Large intestine (tissue), 3 donors: ENCODE measurements around the gene OTOG. TPM values are rescaled to one million over a fixed set of nuclear protein-coding genes. Genes with fewer than 3 reads are reported as not detected.

ENCODE experiments used
- DNase-seq, 2 donors: peaks; one replicate each; pipeline versions ENCODE4 v3.0.0 to v3.0.0-alpha.2; 2013
- H3K27ac ChIP-seq: one replicate; pipeline ENCODE4 v1.5.1; 2013; ENCODE audit warnings: low read length
- H3K27me3 ChIP-seq: 2 replicates; pipeline ENCODE4 v1.6.1; 2013; ENCODE audit warnings: low read length; ENCODE audit not compliant: control insufficient read depth, insufficient read depth
- H3K36me3 ChIP-seq: 2 replicates; pipeline ENCODE4 v1.6.1; 2013; ENCODE audit warnings: low read length; ENCODE audit not compliant: control insufficient read depth, insufficient read depth
- H3K4me1 ChIP-seq: one replicate; pipeline ENCODE4 v1.6.1; 2013; ENCODE audit warnings: low read length; ENCODE audit not compliant: control insufficient read depth, insufficient read depth
- H3K4me3 ChIP-seq: one replicate; pipeline ENCODE4 v1.5.1; 2013; ENCODE audit warnings: low read length
- H3K9me3 ChIP-seq: one replicate; pipeline ENCODE4 v1.6.1; 2013; ENCODE audit warnings: mild to moderate bottlenecking, low read depth, low read length, moderate library complexity; ENCODE audit not compliant: control insufficient read depth
- WGBS: methylation state at CpG from one replicate; pipeline ENCODE4 v1.1.5; 2013; ENCODE audit warnings: low lambda C conversion rate; ENCODE audit not compliant: insufficient coverage; 5-methylcytosine and 5-hydroxymethylcytosine counted together
- polyA plus RNA-seq: library from polyadenylated mRNA; unstranded; fragments of 120-200 nt; gene quantifications from one replicate; pipeline ENCODE4 v1.2.1, GENCODE V29; 2013

Gene OTOG
- polyA plus RNA-seq, 1 donor, result 0.10 TPM

DNA sequence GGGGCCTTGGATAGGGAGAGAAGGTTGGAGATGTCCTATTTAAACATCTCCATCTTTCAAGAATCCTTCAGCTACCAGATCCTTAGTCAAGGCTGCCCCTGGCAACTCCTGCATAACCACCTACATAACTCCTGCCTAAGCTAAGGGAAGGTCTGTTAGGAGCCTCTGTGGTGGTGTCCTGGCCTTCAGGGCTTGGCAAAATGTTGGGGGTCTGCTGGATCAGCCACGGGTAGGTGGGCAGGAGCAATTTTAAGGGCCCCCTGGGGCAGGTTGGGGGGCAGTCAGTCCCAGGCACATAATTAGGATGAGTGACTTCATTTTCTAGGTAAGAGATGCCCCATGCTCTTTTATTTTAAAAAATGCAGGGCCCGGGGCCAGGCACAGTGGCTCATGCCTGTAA lies 28.7 kb upstream of the OTOG start:
- Histone ChIP-seq H3K4me1 (no peaks in the 10 kb centered on the region), H3K4me3 (no peak overlapping the region), H3K27me3 (no peaks in the 10 kb centered on the region), H3K9me3 (no peaks in the 10 kb centered on the region), H3K36me3 (peaks cover 88% of the 10 kb centered on the region), H3K27ac (no peak overlapping the region)
- no CpG with 5 or more reads among the region's 2 CpGs for WGBS
- no peak for DNase-seq

DNA sequence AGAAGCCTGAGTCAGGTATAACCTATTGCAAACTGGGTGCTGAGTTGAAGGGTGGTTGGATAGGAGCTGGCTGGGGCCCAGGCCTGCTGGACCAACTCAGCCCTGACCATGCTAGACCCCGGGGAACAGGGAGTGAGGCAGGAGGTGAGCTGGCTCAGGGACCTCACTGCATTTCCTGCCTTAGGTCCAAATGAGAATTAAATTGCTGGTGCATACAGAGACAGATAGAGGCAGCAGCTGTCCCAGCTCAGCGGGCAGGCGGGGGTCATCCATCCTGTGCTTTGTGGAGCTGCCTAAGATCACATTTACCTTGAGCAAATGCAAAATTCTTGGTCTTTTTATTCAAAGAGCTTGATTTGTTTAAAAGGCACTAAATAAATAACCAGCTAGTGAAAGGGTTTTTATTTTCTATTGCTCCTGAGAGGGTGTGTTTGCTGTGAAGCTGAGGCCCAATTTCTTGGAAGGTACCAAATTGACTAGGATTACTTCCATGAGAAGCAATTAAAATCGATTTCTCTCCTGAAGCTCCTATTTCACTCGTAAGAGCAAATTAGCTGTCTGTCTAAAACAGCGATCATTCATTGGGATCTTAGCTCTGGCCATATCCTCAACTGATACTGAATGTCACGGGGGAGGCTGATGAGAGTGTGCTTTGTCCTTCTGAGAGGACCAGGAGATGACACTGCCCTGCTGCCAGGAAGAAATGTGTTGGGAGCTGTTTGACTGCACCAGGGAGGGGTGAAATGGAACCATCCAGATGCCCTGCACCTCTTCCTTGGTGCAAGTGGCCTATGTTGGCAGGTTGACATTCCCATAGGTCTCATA lies 27.8 kb upstream of the OTOG start:
- DNase-seq, result no peak
- Histone ChIP-seq H3K9me3 (no peaks in the 10 kb centered on the region), H3K36me3 (peaks cover 93% of the 10 kb centered on the region), H3K27ac (no peak overlapping the region), H3K4me1 (no peaks in the 10 kb centered on the region), H3K27me3 (no peaks in the 10 kb centered on the region), H3K4me3 (no peak overlapping the region)
- WGBS, result 90% methylated on average over 2 of the region's 7 CpGs

DNA sequence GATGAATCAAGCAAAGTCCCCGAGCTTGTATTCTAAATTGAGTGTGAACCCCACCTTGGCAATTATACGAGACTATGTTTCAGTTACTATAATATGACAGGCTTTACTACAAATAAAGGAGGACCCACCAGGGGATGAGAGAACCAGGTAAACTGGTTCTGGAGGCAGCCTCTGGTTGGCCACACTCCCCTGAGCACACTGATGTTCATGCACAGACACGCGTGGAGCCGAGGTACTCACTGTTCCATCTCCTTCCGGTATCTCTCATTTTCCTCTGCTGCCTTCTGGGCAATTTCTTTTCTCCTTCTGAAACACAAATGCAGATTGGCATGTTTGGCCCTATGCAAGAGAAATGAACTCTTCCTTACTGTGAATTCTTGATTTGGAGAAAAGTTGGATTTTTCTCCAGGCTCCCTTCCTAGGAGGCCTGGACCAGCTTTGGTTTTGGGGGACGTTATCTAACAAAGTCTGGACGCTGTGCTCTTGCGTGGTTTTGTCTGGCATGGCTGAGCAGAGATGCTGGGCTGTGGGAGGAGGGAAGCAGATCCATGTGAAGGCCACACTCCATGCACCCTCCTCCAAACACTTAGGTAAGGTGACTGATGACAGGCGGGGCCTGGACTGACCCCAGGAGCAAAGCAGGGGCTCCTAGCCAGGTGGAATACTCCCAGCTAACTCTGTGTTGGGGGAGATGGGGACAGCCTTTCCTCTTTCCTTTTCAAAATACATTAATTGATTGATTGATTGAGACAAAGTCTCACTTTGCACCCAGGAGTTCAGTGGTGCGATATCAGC lies 25.8 kb upstream of the OTOG start:
- H3K4me3 ChIP-seq, result no peak overlapping the region
- DNase-seq, result no peak
- H3K9me3 ChIP-seq, result no peaks in the 10 kb centered on the region
- no peak overlapping the region for H3K27ac ChIP-seq
- no peaks in the 10 kb centered on the region for H3K27me3 ChIP-seq
- H3K4me1 ChIP-seq, result peaks cover 5% of the 10 kb centered on the region
- WGBS, result 93% methylated on average over 3 of the region's 11 CpGs
- H3K36me3 ChIP-seq, result peaks cover 95% of the 10 kb centered on the region

DNA sequence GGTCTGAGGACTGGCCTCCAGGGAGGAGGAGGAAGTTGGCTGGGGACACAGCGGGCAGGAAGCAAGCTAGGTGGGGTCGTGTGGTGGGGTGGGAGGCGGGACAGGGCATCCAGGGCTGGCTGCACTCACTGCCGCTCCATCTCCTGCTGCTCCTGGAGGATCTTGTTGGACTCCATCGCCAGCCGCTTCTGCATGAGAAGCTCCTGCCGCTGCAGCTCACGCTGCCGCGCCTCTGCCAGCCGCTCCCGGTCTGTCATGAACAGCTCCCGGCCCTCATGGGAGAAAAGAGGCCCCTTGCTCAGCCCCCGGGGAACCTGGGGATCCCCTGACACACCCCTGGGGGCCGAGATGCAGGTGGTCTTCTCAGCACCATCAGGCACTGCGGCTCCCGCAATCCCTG lies 24.4 kb upstream of the OTOG start:
- Histone ChIP-seq H3K9me3 (no peaks in the 10 kb centered on the region), H3K36me3 (peaks cover 87% of the 10 kb centered on the region)
- WGBS, result no CpG with 5 or more reads among the region's 17 CpGs

DNA sequence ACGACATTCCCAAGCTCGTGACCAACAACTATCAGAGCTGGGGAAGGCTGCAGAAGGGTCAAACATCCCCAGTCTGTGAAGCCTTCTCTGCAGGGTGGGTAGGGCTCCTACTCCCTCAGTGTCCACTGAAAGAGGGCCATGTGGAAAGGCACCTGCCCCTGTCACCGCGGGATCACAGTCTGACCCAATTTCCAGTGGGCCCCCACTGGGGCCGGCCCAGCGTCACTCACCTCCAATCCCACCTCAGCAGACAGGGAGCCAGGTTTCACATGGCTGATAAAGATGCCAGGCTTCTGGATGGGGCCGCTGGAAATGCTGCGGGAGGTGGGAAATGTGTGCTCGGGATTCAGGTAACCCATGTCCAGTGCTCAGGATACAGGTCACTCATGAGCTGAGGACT lies 22.8 kb upstream of the OTOG start:
- no peaks in the 10 kb centered on the region for H3K9me3 ChIP-seq
- no CpG with 5 or more reads among the region's 9 CpGs for WGBS
- H3K4me3 ChIP-seq, result no peak overlapping the region
- no peak for DNase-seq
- H3K36me3 ChIP-seq, result peaks cover 82% of the 10 kb centered on the region
- H3K27ac ChIP-seq, result no peak overlapping the region
- no peaks in the 10 kb centered on the region for H3K27me3 ChIP-seq
- H3K4me1 ChIP-seq, result peaks cover 22% of the 10 kb centered on the region

More for the DNA sequence above, 24.4 kb upstream of the OTOG start:
- Histone ChIP-seq H3K4me3 (no peak overlapping the region), H3K27me3 (no peaks in the 10 kb centered on the region), H3K27ac (no peak overlapping the region), H3K4me1 (peaks cover 12% of the 10 kb centered on the region)
- no peak for DNase-seq

DNA sequence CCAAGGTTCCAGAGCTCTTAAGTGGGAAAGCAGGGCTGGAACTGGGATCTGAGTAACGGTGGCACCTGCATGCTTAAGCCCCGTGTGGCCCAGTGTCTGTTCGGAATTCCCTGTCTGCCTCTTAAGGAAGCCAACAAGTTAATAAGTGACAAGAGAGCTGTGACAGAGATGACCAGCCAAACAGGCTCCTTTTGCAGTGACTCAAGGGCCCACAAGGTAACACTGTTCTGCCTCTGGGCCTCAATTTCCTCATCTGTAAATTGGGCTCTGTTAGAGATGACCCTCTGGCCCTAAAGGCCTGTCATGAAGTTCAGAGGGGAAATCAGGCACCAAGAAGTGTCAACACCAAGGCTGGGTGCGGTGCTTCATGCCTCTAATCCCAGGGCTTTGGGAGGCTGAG lies 21.5 kb upstream of the OTOG start:
- no peak for DNase-seq
- H3K36me3 ChIP-seq, result peaks cover 83% of the 10 kb centered on the region
- H3K27ac ChIP-seq, result no peak overlapping the region
- no peak overlapping the region for H3K4me3 ChIP-seq
- H3K4me1 ChIP-seq, result peaks cover 29% of the 10 kb centered on the region
- no peaks in the 10 kb centered on the region for H3K27me3 ChIP-seq
- H3K9me3 ChIP-seq, result no peaks in the 10 kb centered on the region
- WGBS, result no CpG with 5 or more reads among the region's 4 CpGs

DNA sequence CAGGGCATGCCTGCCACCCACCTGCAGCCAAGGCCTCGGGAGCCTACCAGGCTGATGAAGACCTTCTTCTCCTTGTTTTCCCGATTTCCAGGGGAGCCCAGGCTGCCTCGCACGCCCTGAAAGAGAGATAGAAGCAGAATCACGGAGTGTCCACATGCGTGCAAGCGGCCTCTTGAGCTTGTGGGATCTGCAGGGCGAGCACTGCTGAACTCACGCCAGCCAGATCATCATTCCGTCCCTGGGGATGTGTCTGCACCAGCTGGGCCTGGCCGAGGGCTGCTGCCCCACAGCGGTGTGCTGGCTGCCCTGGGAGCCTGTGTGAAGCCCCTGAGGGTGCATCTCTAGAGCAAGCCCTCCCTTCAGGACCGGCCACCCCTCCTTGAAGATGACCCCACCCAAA lies 20.7 kb upstream of the OTOG start:
- H3K9me3 ChIP-seq, result no peaks in the 10 kb centered on the region
- no peak overlapping the region for H3K4me3 ChIP-seq
- H3K27ac ChIP-seq, result no peak overlapping the region
- DNase-seq, result no peak
- peaks cover 37% of the 10 kb centered on the region for H3K4me1 ChIP-seq
- H3K36me3 ChIP-seq, result peaks cover 83% of the 10 kb centered on the region
- no peaks in the 10 kb centered on the region for H3K27me3 ChIP-seq
- no CpG with 5 or more reads among the region's 13 CpGs for WGBS

DNA sequence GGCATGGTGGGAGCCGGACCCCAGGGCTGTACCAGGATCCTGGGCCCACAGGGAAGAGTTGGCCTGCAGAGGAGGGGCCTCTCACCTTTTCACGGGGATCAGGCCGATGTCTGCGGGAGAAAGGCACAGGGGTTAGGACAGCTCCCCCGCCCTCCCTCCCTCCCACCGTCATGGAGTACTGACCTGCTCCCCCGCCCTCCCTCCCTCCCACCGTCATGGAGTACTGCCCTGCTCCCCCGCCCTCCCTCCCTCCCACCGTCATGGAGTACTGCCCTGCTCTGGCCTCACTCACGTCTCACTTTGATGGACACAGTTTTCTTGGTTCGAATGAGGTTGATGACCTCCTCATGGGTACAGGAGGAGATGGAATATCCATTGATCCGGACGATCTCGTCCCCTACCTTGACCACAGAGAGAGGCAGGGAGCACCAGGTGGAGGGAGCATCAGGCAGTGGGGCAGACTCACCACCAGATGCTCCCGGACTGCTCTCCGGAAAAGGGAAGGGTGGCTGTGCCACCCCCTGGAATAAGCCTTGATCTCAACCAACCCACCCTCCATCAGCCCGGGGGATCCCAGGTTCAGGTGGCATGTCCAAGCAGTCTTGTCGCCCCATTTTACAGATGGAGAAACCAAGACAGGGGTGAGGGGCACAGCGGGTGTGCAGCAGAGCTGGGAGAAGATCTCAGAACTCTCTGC lies 20.0 kb upstream of the OTOG start:
- WGBS, result no CpG with 5 or more reads among the region's 20 CpGs
- Histone ChIP-seq H3K9me3 (no peaks in the 10 kb centered on the region), H3K4me1 (peaks cover 43% of the 10 kb centered on the region), H3K36me3 (peaks cover 76% of the 10 kb centered on the region), H3K27ac (peak overlapping the region; percentile 49), H3K4me3 (no peak overlapping the region), H3K27me3 (no peaks in the 10 kb centered on the region)
- no peak for DNase-seq

DNA sequence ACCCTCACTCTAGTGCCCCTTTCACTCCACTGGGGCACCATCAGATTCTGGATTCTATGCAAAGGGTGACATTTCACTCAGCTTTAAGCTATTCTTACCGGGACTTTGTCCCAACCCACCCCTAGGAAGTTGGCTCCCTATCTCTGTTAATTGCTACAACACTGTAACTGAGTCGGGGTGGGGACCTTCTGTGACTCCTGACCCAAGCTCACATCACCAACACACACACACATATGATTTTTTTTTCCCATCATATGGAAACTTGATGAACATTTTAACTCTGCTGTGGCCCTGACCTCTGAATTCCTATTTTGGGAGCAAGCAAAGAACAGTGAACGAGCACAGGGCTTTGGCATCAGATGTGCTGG lies 19.4 kb upstream of the OTOG start:
- WGBS, result no CpG with 5 or more reads among the region's 3 CpGs
- DNase-seq, result peak; percentile 42 to 75
- H3K27ac ChIP-seq, result peak overlapping the region; percentile 49
- H3K4me3 ChIP-seq, result no peak overlapping the region
- H3K36me3 ChIP-seq, result peaks cover 70% of the 10 kb centered on the region
- H3K27me3 ChIP-seq, result no peaks in the 10 kb centered on the region
- H3K9me3 ChIP-seq, result no peaks in the 10 kb centered on the region
- peaks cover 48% of the 10 kb centered on the region for H3K4me1 ChIP-seq

DNA sequence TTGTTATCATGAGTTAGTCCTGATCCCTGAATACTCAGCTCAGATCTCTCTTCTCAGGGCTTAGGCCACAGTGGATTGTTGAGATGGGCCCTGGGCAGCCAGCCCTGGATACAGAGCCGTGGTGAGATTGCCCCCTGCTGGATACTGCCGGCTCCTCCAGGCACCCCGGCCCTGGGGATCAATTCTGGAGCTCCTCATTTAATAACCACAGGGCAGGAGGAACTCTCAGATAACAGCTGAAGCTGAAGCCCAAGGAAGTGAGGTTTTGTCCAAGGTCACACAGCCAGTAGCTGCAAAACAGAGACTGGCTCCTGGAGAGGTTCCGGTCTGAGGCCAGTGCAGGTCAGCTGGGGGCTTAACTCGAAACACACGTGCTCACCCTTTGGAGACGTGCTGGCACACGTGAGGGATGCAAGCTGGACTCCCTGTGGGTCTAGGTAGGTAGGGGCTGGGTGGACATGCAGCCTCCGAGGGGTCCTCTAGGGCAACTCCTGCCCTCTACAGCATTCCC lies 18.8 kb upstream of the OTOG start:
- H3K9me3 ChIP-seq, result no peaks in the 10 kb centered on the region
- H3K27me3 ChIP-seq, result no peaks in the 10 kb centered on the region
- peaks cover 55% of the 10 kb centered on the region for H3K4me1 ChIP-seq
- DNase-seq, result peak in 1 of 2 donors; percentile 57
- peaks cover 69% of the 10 kb centered on the region for H3K36me3 ChIP-seq
- peak overlapping the region; percentile 49 for H3K27ac ChIP-seq
- no CpG with 5 or more reads among the region's 9 CpGs for WGBS
- no peak overlapping the region for H3K4me3 ChIP-seq
